GM19372 (cell line): ENCODE results near the gene TDRD1.
A peak's percentile ranks its signal among the peaks of the same experiment; 100 is the strongest.

Source experiments
- ATAC-seq: cut with Tn5 transposase; IDR thresholded peaks from one replicate; pipeline ENCODE4 v1.9.1; 2021; ENCODE audit warnings: mild to moderate bottlenecking, low read depth, moderate library complexity; ENCODE audit not compliant: unreplicated experiment

TDRD1 gene

DNA sequence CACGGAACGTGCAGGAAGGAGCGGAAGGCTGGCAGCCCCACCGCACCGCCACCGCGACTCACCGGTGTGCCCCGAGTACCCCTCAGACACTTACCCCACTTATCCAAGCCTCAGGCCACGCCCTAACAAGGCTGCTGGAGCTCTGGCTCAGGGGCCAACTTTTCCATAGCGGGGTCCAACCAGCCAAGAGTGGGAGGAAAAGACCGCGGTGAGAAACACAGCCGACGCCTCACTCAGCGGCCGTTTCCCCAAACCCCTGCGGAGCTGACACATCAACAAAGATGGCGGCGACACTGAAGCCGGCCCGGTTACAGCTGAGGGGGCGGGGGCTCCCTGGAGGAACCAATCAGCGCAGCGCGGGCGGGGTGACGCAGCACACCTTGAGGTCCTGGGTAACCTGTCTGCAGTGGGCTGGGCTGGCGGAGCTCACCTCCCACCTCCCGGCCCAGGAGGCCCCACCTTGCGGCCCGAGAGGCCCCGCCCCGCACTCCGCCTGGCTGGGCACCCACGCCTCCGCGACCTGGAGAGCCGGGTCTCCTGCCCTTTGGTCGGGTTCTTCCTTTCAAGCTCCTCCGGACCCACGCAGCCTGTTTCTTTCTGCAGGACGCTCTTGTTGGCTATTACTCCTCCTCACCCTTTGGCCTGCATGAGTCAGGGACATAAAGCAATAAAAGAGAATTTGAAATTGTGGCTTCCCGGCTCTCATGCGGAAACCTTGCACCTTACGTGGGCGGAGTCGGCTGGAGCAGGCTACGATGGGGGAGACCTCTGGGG lies 5.0 kb upstream of the TDRD1 start, which contains the start of gene CCDC186:
Gene CCDC186, minus strand, starts transcription at position 283 of the 774 bp plus-strand sequence. CDS start 10,935 bp downstream, outside the sequence.
- peak; percentile 99 for ATAC-seq

GRCh38 chr10:114174695-114175188 lies 4.4 kb upstream of the TDRD1 start:
- ATAC-seq, result no peak

- no peak for ATAC-seq
Observed at GRCh38 chr10:114175667-114176066, 3.5 kb upstream of the TDRD1 start.

DNA sequence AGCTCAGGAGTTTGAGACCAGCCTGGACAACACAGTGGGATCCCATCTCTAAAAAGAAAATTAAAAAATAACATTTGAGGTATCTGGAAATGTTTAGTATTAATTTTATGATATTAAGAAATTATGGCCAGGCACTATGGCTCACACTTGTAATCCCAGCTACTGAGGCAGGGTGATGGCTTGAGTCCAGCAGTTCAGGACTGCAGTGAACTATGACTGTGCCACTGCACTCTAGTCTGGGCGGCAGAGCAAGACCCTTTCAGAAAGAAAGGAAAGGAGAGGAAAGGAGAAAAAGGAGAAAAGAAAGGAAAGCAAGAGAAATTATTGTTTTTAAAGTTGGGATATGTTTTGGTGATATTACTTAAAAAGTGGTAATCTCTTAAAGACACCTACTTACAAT lies 2.6 kb upstream of the TDRD1 start:
- no peak for ATAC-seq

DNA sequence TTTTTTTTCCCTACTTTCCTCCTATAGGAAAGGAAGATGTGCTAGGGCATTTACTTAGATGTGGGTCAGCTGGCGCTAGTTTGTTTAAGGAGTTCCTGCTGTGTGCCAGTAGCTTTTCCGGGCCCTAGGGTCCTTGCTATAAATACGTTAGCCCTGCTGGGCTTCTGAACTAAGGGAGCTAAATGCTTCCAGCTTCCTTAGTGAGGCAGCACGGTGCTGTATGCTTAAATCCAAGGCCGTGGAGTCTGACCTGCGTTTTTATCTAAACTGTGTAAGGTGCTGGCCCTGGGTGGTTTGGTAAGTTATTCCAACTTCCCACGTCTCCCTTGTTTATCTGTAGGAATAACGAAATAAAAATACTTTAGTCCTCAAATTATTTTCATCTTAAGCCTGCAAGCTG lies 594 bp downstream of the TDRD1 start:
- ATAC-seq, result no peak

- no peak for ATAC-seq
Observed at GRCh38 chr10:114180937-114181336, 1.8 kb downstream of the TDRD1 start.

DNA sequence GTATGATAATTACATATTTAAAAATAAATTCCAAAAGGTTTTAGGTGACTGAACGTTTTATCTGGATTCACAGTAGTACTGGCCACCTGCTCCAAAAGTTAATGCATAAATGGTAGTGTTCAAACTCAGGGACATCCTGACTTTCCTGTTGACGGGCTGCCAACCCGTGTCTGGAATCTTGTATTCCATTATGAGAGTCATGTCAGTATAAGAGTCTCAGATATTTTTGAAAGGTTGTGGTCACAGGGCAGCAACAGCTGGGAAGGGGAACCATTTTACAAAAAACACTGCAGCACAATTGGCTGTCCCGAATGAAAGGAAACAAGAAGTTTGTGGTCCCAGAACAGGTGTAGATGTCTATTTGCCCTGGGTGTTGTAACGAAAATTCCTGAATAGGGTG lies 2.8 kb downstream of the TDRD1 start:
- ATAC-seq, result no peak

DNA sequence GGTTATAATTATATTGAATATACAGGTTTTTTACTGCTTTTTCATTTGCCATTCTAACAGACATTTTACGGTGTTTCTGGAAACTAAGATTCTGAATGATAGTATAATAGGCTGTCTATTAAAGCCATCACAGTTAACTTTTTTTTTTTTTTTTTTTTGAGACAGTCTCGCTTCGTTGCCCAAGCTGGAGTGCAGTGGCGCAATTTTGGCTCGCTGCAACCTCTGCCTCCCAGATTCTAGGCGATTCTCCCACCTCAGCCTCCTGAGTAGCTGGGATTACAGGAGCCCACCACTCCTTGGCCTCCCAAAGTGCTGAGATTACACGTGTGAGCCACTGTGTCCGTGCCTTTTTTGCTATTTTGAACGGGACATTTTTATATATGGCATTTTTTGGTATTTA lies 4.4 kb downstream of the TDRD1 start:
- no peak for ATAC-seq

- ATAC-seq, result no peak
Observed at GRCh38 chr10:114184276-114184675, 5.1 kb downstream of the TDRD1 start.

DNA sequence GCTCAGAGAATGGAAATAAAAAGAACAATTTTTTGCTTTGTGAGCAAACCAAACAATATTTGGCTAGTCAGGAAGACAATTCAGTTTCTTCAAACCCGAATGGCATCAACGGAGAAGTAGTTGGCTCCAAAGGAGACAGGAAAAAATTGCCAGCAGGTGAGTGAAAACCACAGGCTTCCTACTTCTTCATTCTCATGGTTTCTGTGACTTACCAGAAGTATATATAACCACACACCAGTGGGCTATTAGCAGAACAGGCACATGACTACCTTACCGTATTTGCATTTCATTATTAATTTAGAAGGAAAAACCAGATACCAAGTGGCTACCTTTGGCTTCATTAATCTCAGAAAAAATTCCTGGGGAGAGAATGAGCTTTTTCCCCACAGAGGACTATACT lies 8.8 kb downstream of the TDRD1 start:
- ATAC-seq, result no peak

- no peak for ATAC-seq
Observed at GRCh38 chr10:114188900-114189299, 9.7 kb downstream of the TDRD1 start.

GRCh38 chr10:114189700-114190099 lies 10.5 kb downstream of the TDRD1 start:
- ATAC-seq, result no peak

DNA sequence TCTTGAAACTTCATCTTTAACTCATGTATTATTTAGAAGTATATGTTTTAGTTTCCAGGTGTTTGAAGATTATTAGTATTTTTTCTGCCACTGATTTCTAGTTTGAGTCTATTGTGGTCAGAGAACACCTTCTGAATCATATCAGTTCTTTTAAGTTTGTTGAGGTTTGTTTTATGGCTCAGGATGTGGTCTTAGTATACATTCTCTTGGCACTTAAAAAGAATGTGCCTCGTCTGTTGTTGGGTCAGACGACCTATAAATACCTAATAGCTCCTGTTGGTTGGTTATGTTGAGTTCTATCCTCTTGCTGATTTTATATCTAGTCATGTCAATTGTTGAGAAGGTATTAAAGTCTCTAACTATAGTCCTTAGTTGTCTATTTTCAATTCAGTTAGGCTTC lies 15.9 kb downstream of the TDRD1 start:
- ATAC-seq, result peak; percentile 67

DNA sequence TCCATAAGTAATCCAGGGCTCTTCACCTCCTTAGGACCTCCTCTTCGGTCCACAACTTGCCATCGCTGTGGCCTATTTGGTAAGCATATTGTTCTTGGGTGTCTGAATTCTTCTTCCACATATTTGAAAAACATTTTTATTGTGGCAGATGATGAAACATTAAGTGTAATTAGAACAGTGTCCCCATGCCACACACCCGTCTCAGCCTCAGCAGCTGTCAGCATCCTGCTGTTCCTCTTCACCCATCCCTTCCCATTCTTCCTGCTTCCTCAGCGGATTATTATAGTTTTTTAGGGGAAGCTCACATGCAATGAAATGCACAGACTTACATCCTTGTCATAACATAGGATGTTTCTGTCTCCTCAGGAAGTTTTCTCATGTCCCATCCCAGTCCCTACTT lies 20.1 kb downstream of the TDRD1 start:
- no peak for ATAC-seq

DNA sequence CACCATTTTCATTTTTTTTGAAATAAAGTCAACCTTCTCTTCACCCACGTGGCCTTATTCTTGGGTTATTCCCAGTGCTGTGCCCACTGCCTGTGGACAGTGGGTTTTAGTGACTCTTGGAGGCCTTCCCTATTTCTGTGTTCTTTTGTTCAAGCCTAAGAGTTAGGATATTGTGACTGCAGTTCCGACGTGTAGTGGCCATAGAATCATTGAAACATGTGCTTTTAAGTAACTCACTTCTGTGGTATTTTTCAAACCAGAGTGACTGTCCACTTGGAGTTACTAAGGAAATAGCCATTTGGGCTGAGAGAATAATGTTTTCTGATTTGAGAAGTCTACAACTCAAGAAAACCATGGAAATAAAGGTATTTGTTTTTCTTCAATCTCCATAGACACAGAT lies 23.7 kb downstream of the TDRD1 start:
- ATAC-seq, result no peak

DNA sequence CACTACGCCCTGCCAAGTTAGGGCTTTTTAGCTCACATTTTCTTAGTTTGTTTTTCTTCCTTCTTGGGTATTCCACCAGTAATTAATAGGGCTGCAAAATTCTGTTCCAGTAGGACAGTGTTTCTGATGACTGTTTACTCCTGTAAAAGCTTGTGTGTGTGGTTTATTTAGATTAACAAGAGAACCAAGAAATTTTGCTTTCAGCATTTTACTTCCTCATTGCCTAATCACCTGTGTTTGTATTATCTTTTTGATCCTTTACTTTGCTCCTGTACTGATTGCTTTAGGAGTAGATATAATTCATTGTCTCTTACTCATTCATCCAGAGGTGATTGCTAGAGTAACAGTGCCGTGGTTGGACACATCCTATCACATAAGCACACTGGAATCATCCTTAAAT lies 27.7 kb downstream of the TDRD1 start:
- no peak for ATAC-seq

GRCh38 chr10:114207349-114207748 lies 28.2 kb downstream of the TDRD1 start:
- no peak for ATAC-seq

DNA sequence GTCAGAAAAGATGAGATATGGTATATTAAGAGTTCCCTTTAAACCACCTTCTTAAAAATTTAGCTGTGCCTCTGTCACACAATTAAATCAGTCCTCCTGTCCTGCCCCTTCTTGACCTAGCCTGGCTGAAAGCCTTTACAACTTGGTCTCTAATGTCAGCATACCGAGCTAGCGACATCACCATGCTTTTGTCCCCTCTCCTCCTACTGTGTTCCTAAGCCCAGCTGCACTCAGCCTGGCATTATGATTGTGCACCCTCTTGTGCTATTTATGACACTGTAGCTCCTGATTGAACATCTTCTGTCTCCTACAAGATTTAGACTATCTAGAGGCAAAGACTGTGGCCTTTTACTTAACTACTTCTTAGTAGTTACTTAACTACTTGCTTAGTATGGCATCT lies 29.2 kb downstream of the TDRD1 start:
- no peak for ATAC-seq

DNA sequence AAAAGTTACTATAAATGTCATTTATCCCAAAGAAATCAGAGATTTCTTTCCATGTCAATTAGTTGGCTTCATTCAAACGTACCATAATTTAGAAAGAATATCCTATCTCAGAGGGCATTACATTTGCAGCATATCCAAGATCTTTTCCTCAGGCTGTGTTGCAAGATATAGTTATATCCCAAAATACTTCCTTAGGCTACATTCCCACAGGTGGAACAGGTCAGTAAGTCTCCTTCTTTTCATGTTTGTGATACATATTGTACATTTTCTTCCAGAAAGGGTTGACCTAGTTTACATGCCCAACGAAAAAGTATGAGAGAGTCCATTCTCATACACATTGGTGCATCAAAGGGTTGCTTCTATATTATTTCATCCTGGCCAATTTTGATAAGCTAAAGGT lies 33.0 kb downstream of the TDRD1 start:
- no peak for ATAC-seq

DNA sequence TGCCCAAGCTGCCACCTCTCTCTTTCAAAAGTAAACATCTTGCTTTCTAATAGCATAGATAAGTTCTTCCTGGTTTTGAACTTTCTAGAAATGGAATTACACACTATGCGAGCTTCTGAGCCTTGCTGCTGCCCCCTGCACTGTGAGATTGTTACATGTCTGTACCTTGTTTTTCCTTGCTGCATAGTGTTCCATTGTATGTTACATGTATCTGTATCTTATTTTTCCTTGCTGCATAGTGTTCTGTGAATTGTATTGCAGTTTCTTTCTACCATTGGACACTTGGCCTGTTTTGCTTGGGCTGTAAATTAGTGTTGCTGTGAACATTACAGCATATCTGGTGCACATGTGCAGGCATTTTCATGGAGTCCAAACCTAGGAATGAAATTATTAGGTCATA lies 35.9 kb downstream of the TDRD1 start:
- no peak for ATAC-seq

DNA sequence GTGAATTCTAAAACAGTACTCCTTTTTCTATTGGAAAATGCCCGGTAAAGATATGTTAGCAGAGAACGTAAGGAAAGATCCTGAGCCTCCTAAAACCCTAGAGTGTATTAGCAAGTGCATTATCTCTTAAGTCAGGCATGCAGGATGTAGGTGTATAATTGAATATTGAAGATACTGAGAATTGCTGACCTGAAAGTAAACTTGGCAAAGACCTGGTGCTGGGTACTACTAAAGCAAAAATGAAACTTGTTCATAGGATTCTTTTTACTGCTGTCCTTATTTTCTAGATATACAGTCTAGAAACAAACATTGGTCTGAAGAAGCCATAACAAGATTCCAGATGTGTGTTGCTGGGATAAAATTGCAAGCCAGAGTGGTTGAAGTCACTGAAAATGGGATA lies 41.1 kb downstream of the TDRD1 start:
- ATAC-seq, result no peak

DNA sequence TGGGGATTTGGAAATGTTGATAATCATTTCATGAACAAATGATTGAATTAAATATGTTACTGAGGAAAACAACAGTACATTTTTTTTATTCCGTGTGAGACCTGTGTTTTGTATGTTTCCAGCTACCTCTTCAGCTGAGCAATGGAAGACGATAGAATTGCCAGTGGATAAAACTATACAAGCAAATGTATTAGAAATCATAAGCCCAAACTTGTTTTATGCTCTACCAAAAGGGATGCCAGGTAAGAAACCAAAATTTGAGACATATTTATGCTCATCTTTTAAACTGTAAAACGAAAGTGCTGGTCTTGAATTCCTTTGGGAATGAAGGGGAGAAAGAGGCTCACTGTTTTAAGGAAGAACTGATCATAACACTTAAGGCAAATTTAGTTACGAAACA lies 42.1 kb downstream of the TDRD1 start:
- no peak for ATAC-seq
